GM18520 (cell line): ENCODE data around the gene TCN2.
"Not testable (repeated sequence)": the region's sequence is repeated elsewhere in the genome, so short reads cannot be mapped to it uniquely, and the experiment has no call there.

Experiments
- ATAC-seq: cut with Tn5 transposase; IDR thresholded peaks from one replicate; pipeline ENCODE4 v1.9.1; 2021; ENCODE audit not compliant: unreplicated experiment

Gene TCN2

DNA sequence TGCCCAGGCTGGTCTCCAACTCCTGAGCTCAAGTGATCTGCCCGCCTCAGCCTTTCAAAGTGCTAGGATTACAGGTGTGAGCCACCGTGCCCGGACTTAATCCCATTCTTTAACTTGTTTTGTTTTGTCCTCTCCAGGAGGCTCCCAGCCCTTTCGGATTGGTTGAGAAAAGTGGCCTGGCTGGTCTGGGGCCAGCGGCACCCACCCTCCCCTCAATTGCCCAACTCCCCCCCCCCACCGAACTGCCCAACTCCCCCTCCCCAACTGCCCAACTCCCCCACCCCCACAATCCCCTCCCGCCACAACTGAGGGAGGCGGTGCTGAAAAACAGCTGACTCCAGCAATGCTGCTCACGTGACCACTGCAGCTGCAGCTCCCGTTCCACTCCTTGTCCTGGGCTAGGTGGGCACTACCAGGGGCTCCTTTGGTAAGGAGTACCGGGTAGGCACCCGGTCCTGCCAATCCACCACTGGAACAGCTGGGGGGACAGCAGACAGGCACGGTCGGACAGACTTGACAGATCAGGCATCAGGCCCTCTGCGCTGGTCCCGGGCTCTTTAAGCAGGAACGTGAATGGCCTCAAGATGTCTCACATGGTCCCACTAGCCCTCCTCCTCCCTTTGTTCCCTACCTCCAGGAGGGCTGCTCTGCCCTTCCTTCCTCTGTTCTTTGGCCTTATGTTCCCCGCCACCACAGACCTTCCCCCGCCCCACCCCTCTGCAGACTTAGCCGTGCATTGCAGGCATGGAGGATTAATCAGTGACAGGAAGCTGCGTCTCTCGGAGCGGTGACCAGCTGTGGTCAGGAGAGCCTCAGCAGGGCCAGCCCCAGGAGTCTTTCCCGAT is at the start of gene TCN2:
TSS of gene TCN2 (plus strand) at position 720 of the 845 bp plus-strand sequence. CDS start 158 bp downstream, outside the sequence.
- ATAC-seq = no peak

DNA sequence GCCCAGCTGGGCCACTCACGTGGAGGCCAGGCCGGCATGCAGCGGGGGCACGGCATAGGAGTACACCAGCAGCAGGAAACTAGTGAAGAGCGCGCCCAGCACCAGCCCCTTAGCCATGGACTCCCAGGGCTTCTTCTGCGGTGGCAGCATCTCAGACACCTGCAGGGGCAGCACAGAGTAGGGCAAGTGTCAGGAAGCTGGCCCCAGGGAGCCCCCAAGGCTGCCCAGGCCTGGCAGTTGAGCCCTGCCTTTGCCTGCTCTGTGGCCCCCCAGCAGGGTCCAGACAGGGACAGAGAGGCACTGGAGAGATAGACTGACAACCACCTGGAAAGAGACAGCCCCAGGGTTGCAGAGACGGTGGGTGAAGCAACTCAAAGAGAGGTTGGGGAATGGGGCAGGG is 49.7 kb upstream of the TCN2 start:
- ATAC-seq = no peak

DNA sequence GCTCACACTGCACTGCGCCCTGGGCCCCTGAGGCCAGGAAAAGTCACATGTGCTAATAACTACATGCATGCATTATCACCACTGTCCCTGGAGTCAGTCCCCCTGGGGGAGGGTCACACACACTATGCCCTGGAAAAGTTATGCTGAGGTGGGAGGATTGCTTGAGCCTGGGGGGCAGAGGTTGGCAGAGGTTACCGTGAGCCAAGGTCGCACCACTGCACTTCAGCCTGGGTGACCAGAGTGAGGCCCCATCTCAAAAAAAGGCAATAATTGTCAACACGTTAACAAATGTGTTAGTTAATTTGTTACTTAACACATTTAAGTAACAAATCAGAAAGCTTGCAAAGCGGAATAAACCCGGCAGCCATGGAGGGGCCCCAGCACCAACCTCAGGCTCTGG is 47.1 kb upstream of the TCN2 start:
- no peak for ATAC-seq

DNA sequence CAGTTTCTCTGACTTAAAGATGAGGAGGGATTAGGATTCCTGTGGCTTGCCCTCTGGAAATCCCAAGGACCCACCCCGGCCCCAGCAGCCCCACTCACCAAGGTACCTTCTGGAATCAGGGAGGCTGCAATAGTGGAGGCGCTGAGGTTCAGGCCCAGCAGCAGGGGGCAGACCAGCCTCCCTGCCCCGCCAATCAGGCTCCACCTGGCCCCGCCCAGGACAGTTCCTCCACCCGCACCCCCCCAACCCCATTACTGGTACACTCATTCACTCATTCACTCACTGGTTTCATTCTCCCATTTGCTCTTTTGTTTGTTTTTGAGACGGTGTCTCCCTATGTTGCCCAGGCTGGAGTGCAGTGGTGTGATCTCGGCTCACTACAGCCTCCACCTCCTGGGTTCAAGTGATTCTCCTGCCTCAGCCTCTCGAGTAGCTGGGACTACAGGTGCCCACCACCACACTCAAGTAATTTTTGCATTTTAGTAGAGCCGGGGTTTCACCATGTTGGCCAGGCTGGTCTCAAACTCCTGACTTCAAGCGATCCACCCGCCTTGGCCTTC is 46.3 kb upstream of the TCN2 start:
- not testable (repeated sequence) for ATAC-seq

DNA sequence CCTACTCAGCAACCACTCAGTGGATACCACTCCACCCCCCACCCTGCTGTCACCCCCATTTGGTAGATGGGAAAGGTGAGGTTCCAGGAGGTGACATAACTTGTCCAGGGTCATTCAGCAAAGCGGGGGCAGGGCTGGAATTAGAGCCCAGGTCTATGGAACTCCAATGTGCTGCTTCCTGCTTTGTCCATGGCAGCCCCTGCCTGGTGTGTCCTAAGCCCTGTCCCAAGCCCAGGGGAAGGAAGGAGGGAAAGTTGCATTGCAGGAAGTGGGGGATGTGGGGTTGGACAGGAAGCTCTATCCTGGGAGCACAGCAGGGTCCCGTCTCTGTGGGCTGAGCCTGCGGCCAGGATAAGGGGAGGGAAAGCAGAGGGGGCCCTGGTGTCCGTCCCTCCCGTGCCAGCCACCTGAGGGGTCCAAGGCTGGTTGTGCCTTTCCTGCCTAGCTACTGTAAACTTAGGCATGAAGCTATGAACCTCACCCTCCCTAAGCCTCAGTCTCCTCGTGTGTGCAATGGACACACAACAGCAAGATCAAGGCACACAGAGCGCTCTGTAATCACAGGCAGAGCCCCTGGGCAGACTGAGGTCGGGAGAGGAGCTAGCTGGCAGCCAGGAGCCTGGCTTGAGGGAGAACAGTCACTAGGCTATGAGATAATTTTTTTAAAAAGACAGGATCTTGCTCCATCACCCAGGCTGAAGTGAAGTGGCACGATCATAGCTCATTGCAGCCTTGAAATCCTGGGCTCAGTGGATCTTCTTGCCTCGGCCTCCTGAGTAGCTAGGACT is 45.4 kb upstream of the TCN2 start:
- no peak for ATAC-seq

DNA sequence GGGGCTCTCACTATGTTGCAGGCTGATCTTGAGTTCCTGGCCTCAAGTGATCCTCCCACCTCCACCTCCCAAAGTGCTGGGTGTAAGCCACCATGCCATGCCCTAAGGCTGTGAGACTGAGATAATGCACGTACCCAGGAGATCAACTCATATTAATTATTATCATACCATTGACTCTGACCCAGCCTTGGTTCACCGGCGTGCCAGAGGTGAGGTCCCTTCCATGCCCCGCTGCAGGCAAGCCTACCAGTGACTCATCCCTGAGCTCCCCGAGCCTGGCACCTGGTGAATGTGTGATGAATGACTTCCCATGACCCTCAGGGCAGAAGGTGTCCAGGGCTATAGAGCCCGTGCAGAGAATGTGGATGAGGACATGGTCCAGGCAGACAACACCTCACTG is 44.6 kb upstream of the TCN2 start:
- ATAC-seq = no peak

DNA sequence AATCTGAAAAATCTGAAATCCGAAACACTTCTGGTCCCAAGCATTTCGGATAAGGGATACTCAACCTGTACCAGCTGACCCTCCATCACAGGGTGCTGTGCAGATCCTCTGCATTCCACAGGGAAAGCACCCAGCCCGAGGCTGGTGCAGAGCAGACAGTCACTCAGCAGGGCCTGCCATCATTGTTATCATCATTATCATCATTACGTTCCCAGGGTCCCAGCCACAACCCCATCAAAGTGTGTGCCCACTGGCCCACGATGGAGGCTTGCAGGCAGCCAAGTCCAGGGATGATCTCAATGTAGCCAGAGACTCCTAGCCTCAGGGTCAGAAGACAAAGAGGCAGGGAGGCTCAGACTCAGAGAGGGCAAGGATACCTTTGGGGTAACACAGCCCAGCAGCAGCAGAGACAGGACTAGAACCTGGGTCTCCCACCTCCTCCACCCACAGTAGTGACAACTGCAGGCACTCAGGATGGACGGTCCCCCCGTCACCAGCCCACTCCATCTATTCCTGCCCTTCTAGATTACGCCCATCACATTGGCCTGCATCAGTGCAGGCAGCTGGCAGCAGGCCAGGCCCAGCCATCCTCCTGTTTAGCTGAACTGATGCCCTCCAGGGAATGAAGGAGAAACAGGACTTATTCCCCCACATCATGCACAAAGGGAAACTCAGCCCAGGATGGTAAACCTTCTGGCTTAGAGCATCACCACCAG is 42.8 kb upstream of the TCN2 start:
- no peak for ATAC-seq

DNA sequence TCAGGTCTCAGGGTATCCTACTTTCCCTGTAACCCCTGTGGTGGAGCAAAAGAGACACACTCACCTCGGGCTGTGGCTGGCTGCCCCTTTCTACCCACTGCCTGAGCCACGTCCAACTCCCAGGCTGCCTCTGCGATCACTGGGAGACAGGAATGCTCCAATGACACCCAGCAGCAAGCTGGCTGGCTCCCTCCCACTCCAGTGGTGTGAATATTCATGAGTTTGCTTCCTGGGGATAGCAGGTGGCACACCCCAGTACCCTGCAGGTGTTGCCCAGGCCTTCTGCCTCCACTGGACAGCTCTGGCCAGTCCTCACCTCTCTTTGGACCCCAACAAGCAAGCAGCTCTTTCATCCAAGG is 42.2 kb upstream of the TCN2 start:
- ATAC-seq = no peak

DNA sequence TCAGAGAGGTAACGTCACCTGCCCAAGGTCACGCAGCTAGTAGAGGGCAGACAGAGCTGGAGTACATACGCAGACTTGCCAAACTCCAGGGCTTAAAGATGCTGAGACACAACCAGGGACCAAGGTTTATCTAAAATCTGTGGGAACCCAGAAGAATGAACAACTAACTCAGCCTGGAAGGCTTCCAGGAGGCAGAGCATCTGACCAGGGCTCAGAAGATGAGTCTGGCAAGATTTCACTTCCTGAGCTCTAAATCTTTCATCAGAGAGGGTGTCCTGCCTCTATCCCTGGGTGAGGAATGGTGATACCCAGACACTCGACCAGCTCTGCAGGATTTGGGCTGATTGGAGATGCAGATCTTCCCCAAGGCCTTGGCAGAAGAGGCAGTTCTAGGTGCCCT is 41.6 kb upstream of the TCN2 start:
- no peak for ATAC-seq

DNA sequence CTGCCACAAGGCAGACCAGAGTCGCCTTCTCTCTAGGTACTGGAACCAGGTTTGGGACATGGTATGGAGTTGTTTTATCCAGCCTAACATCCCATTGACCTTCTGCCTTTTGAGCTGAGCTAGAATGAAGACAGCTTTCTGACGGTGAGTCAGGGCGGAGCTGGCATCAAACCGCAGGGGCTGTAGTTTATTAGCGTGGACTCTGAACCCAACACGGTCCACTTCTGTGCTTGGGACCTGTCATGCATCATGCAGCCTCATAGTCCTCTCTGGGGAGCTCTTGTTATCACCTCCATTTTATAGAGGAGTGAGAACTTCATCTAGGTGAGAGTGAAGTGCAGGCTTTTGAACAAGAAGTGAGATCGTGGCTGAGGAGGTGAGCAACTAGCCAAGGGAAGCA is 40.8 kb upstream of the TCN2 start:
- ATAC-seq = no peak

DNA sequence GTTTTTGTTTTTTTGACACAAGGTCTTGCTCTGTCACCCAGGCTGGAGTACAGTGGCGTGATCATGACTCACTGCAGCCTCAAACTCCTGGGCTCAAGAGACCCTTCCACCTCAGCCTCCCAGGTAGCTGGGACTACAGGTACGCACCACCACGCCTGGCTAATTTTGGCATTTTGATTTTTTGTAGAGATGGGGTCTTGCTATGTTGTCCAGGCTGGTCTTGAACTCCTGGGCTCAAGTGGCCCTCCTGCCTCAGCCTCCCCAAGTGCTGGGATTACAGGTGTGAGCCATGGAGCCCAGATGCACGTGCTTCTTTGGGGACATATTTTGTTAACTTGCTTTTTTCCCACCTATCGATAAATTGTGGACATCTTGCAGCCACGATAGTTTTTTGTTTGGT is 39.7 kb upstream of the TCN2 start:
- ATAC-seq = not testable (repeated sequence)

DNA sequence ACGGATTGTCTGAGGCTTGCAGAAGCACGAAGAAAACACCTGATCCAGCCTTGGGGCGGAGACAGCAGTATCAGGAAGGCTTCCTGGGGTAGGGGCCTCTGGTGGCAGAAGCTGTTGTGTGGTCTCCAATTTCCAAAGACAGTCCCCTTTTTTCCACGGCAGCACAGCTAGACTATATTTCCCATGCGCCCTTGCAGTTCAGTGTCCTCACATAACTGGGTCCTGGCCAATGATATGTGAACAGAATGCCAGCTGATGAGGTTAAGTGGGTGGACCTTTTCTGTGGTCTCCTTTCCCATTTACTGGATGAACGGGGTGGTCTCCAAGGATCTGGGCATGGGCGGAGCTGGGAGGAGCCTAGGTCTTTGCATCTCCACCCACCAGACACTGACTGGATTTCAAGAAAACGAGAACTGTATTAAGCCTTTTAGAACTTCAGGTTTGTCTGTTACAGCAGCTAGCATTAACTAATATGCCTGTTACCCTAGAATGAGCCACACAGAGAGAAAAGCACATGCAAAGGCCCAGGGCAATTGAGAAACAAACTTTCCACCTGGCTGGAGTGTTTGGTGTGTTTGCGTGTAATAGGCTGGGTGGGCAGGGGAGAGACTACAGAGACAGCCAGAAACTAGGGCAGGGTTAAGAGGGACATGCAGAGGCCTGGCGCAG is 38.7 kb upstream of the TCN2 start:
- ATAC-seq = no peak

DNA sequence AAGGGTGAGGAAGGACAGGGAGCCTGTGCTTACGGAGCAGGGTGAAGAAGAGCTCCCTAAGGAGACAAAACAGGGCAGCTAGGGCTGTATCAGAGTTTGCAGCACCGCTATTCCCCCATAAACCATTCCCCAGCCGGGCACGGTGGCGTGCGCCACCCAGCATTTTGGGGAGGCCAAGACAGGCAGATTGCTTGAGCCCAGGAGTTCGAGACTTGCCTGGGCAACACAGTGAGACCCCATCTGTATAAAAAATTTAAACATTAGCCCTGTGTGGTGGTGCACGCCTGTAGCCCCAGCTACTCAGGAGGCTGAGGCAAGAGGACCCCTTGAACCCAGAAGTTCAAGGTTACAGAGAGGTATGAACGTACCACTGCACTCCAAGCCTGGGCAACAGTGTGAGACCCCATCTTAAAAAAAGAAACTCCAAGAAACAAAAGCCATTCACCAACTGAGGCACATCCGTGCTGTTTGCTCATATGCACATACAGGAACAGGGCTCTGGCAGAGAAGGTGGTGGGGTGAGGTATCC is 37.2 kb upstream of the TCN2 start:
- ATAC-seq = no peak

DNA sequence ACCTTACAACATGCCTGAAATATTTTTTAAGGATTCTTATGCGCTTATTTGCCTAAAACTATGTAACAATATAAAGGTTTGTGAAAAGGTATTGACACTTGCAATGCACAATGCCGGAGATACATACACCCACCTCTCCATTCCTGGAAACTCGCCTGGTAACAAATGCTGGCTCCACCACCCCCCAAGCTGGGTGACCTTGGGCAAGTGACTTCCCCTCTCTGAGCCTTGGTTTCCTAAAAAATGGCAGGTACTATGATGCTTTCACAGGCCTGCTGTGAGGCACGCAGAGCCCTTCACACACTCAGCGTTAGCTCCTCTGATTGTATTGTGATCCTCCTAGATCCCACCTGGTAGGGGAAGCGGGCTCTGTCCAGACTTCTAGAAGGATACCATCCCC is 34.8 kb upstream of the TCN2 start:
- no peak for ATAC-seq

DNA sequence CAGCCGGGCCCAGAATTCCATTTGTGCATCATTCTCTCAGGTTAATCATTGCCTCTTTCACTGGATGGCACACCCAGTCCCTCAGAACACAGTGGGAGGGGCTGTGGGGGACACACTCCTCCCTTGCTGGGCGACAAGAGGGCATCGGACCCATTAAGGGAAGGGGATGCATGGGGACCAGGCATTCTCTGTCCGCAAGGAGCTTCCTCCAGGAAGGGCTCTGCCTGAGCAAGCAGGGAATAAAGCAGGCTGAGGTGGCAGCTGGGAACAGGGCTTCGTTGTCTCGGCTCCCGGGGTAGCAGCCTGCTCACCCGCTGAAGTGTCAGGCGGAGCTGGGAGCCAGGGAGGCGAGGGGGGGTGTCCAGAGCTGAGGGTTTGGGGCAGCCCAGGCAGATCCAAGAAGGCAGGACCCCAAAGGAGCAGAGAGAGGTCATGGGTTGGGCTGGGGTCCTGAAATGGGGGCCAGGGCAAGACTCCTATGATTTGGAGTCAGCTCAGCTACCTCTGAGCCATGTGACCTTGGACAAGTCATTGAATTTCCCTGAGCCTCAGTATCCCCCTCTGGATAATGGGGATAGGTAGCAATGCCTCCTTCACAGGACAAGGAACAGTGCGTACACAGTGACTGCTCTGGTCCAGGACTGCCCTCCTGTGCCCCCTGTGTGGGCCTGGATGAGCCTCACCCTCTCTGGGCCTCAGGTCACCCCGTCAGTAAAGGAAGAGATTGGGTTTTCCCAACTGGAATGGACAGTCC is 34.0 kb upstream of the TCN2 start:
- no peak for ATAC-seq

DNA sequence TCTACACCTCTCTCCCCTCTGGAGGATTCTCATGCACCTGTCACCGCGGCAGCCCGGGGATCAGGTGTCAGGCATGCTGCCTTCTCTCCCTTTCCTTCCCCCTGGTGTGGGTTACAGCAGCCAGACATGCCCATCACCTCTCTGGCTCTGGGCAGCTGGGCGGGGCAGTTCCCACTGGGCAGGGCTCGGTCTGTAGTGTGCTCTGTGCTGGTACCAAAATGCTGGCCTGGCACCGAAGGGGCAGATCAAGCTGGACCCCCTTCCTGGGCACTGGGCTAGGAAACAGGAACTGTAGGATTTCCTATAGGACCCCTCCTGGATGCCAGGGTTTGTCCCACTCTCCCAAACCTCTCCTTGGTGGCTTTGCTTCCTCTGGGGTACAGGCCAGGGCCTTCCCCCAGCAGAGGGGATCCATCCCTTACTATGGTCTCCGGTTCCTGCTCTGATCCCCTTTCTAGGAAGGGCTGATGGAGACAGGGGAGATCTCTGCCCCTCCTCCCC is 33.3 kb upstream of the TCN2 start:
- no peak for ATAC-seq

DNA sequence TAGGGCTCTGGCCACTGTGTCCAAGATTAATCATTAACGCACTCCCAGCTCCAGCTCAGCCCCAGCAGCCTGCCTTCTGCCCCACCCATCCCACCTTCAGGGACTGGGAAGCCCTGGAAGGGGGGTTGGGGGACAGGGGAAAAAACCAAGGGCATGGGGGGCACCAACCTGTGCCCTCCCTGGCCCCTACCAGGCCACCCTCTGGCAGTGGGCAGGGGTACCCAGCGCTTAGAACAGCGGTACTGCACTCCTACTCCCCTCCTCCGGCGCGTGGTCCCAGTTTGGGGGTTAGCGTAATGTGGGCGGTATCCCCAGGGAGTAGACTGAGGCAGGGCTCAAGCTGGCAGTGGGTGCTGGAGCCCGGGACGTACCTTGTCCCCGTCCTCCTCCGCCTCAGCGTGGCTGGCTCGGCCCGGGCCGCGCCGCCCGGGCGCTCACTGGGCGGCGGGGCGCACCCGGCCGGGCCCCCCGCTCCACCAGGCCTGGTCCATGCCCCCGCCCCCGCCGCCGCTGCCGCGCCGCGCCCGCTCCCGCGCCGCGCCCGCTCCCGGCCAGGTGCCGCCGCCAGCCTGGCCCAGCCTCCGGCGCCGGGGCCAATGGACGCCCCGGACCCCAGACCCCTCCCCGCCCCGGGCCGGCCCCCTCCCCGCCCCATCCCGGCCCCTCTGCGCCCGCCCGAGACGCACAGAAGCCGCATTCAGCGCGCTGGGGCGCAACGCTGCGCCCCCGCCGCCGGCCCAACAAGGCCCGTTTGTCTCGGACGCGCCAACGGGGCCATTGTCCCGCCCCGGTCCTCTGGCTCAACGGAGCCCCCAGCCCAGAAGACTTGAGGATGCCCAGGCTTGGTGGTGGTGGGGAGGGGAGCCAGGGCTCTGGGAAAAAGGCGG is 32.6 kb upstream of the TCN2 start, which contains the start of gene GAL3ST1:
TSS of gene GAL3ST1 (minus strand) at position 571 of the 887 bp plus-strand sequence. CDS start 17,273 bp downstream, outside the sequence.
- ATAC-seq = no peak

DNA sequence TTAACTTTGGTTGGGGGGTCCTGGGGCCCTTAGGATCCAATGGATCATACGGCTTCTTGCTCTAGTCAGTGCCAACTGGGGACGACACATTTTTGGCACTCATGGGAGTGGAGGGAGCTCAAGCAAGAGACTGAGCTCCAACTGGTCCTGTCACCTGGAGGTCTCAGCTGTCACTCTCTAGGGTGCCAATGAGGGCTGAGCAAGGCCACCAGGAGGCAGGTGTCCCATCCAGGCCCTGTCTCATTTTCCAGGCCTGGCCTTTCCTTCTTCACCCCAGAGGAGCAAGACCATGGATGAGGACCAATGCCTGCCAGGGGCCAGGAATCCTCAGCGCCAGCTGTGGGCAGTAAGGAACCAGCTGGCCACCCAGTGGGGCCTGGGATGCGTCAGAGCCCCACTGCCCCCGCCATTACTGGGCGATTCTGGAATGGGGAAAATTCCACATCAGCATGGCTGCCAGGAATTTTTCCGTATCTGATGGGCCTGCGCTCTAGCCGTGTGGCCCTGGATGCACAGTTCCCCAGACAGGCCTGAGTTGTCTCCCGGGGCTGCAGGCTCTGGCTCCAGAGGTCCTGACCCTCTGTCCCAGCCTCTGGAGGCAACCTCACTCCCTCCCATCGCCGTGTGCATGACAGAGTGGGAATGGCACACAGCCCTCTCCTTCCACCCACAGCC is 31.8 kb upstream of the TCN2 start:
- ATAC-seq = no peak
